Fibroblast of lung (primary cell): ENCODE measurements around the gene CST7.

ENCODE experiments used
- CTCF ChIP-seq, 2 donors: IDR thresholded peaks in 1 of 2; conservative IDR thresholded peaks in 1 of 2; 1 replicate in 1 of 2; 2 replicates in 1 of 2; pipeline ENCODE4 v1.5.1; 2011 to 2012; ENCODE audit warnings: low read length in 2 of 2, control low read depth in 1 of 2, inconsistent platforms in 1 of 2, low read depth in 1 of 2, mild to moderate bottlenecking in 1 of 2
- EZH2 ChIP-seq: IDR thresholded peaks from 2 replicates; pipeline ENCODE4 v1.5.1; 2012; ENCODE audit warnings: low read length, control low read depth, mild to moderate bottlenecking; ENCODE audit errors: missing control alignments

GRCh38 chr20:24909861-24910260 lies 39.2 kb upstream of the CST7 start:
- TF ChIP-seq CTCF (conservative IDR thresholded peaks at IDR 0.05 in 1 of 2, IDR thresholded peaks at IDR 0.05 in 1 of 2; ENCODE audit: low read depth in 1 of 2, low read length in 2 of 2) = no peak
- TF ChIP-seq EZH2 = no peak
